K562 (cell line): ENCODE results near the gene FUT4. TPM values are rescaled to one million over a fixed set of nuclear protein-coding genes. Genes with fewer than 3 reads are reported as not detected.

Source experiments
- ATAC-seq: fragments of 200-7000 bp; cut with Tn5 transposase; 3 replicates; pipeline ENCODE4 v1.9.1; 2020; ENCODE audit warnings: moderate library complexity
- BruUV-seq: library from RNA; stranded (reverse); fragments of 400-500 nt; replicated peaks from 2 replicates; lab custom pipeline; 2021; lab: Mats Ljungman, UMichigan
- CTCF ChIA-PET: fragments of 300-600 bp; formaldehyde crosslinking; extraction: SDS; loops from one replicate; lab custom pipeline; 2021; ENCODE audit warnings: low intra/inter-chr PET ratio; lab: Yijun Ruan, JAX
- POLR2A ChIA-PET: fragments of 300-600, 350-650 bp; sonication (Branson Sonifier 250); formaldehyde crosslinking; extraction: SDS; loops from one replicate; lab custom pipeline; 2021; ENCODE audit warnings: antibody characterized with exemption, inconsistent platforms; lab: Yijun Ruan, JAX
- DNase-seq, 4 experiments: peaks; one replicate each; pipeline versions ENCODE4 v3.0.0 to v3.0.0-alpha.2; 2011 to 2018; ENCODE audit warnings: low spot score in 3 of 4, mixed read lengths in 3 of 4; ENCODE audit errors: extremely low read depth in 1 of 4
- FAIRE-seq: peaks from 2 replicates; lab custom pipeline; 2011; peaks lifted over from hg19 to GRCh38; lab: Jason Lieb, UNC
- H2AFZ ChIP-seq: 2 replicates; pipeline ENCODE4 v1.6.0; 2011; ENCODE audit warnings: low read depth, low read length, control low read depth, inconsistent platforms
- H3K27ac ChIP-seq: fragments of 200-600 bp; 3 replicates; pipeline ENCODE4 v1.8.0; 2011; ENCODE audit warnings: low read depth, mild to moderate bottlenecking, control low read depth, inconsistent platforms, low read length, moderate library complexity, mixed read lengths; ENCODE audit errors: extremely low read depth
- H3K27me3 ChIP-seq, 2 experiments: fragments of 300-600 bp in 1 of 2; 2 replicates in 1 of 2; 3 replicates in 1 of 2; pipeline versions ENCODE4 v1.6.0 to v1.8.0; 2011; ENCODE audit warnings: inconsistent platforms in 2 of 2, low read length in 2 of 2, mild to moderate bottlenecking in 1 of 2, mixed read lengths in 1 of 2, moderate library complexity in 1 of 2; ENCODE audit not compliant: control insufficient read depth in 2 of 2, insufficient read depth in 2 of 2
- H3K36me3 ChIP-seq: fragments of 300-600 bp; 3 replicates; pipeline ENCODE4 v1.8.0; 2011; ENCODE audit warnings: mild to moderate bottlenecking, low read length, inconsistent platforms; ENCODE audit not compliant: control insufficient read depth, insufficient read depth
- H3K4me1 ChIP-seq, 2 experiments: fragments of 200-600 bp in 1 of 2; replicated peaks in 1 of 2; 2 replicates in 1 of 2; 3 replicates in 1 of 2; pipeline versions ENCODE4 v1.5.1 to v1.8.0; 2011; ENCODE audit warnings: inconsistent platforms in 2 of 2, low read length in 2 of 2, mild to moderate bottlenecking in 1 of 2, mixed read lengths in 1 of 2, moderate library complexity in 1 of 2; ENCODE audit not compliant: control insufficient read depth in 2 of 2, insufficient read depth in 2 of 2
- H3K4me2 ChIP-seq: 2 replicates; pipeline ENCODE4 v1.6.1; 2011; ENCODE audit warnings: low read length, control low read depth, inconsistent platforms, mixed read lengths; ENCODE audit not compliant: insufficient read depth
- H3K4me3 ChIP-seq: fragments of 200-600 bp; sonication (generic), shearing (Covaris generic); 2 replicates; pipeline ENCODE4 v1.5.1; 2016; ENCODE audit warnings: control low read depth, inconsistent platforms
- H3K79me2 ChIP-seq: fragments of 200-600 bp; 3 replicates; pipeline ENCODE4 v1.8.0; 2011; ENCODE audit warnings: low read length, inconsistent platforms; ENCODE audit not compliant: control insufficient read depth, insufficient read depth
- H3K9ac ChIP-seq, 2 experiments: 2 replicates each; pipeline versions ENCODE4 v1.6.0 to v1.6.1; 2011; ENCODE audit warnings: low read depth in 2 of 2, low read length in 2 of 2, control low read depth in 1 of 2, inconsistent platforms in 1 of 2, mild to moderate bottlenecking in 1 of 2, mixed read lengths in 1 of 2; ENCODE audit not compliant: insufficient read depth in 1 of 2
- H3K9me1 ChIP-seq: one replicate; pipeline ENCODE4 v1.6.0; 2011; ENCODE audit warnings: inconsistent platforms, mild to moderate bottlenecking, low read length, moderate library complexity; ENCODE audit not compliant: control insufficient read depth, insufficient read depth
- H3K9me3 ChIP-seq: replicated peaks from 2 replicates; pipeline ENCODE4 v1.5.1; 2011; ENCODE audit warnings: low read depth, low read length, inconsistent platforms; ENCODE audit not compliant: control insufficient read depth, insufficient read depth
- H4K20me1 ChIP-seq: replicated peaks from 2 replicates; pipeline ENCODE4 v1.6.1; 2011; ENCODE audit warnings: low read length, inconsistent platforms, mixed read lengths; ENCODE audit not compliant: control insufficient read depth, insufficient read depth
- NCOA1 ChIP-seq: fragments of 450-650 bp; IDR thresholded peaks from 2 replicates; pipeline ENCODE4 v1.6.1; 2016; ENCODE audit warnings: low read depth
- NR3C1 ChIP-seq: sonication (generic); formaldehyde crosslinking; IDR thresholded peaks from 2 replicates; pipeline ENCODE4 v1.8.1; 2022; ENCODE audit warnings: missing genetic modification reagents
- POLR2B ChIP-seq: fragments of 450-650 bp; IDR thresholded peaks from 2 replicates; pipeline ENCODE4 v1.6.1; 2018; ENCODE audit warnings: low read depth; ENCODE audit not compliant: partially characterized antibody
- POLR2G ChIP-seq: fragments of 200-400 bp; formaldehyde crosslinking; IDR thresholded peaks from 2 replicates; pipeline ENCODE4 v1.6.1; 2017; ENCODE audit warnings: low read depth, mild to moderate bottlenecking, antibody characterized with exemption, low read length, moderate library complexity
- RBM14 ChIP-seq: fragments of 200-400 bp; formaldehyde crosslinking; IDR thresholded peaks from 2 replicates; pipeline ENCODE4 v1.6.1; 2018; ENCODE audit warnings: low read depth, mild to moderate bottlenecking, low read length, moderate library complexity, borderline replicate concordance; ENCODE audit not compliant: insufficient read depth
- TARDBP ChIP-seq: fragments of 450-650 bp; IDR thresholded peaks from 2 replicates; pipeline ENCODE4 v1.6.1; 2016
- ZNF282 ChIP-seq: sonication (generic); formaldehyde crosslinking; IDR thresholded peaks from 2 replicates; pipeline ENCODE4 v1.8.1; 2023; ENCODE audit warnings: missing genetic modification reagents
- ZZZ3 ChIP-seq: fragments of 450-650 bp; IDR thresholded peaks from 2 replicates; pipeline ENCODE4 v1.6.1; 2016; ENCODE audit warnings: antibody characterized with exemption, mild to moderate bottlenecking, moderate library complexity
- WGBS: fragments of 100-300 bp; shearing (Covaris generic); methylation state at CpG from one replicate; pipeline ENCODE4 v1.1.6; 2016; ENCODE audit warnings: low coverage, mixed read lengths; ENCODE audit not compliant: insufficient coverage; ENCODE audit errors: missing lambda C conversion rate; 5-methylcytosine and 5-hydroxymethylcytosine counted together
- in situ Hi-C: fragments of 300-500 bp; cut with MboI; formaldehyde crosslinking; loops from 4 replicates; pipeline ENCODE4 v1.15.0; 2018; ENCODE audit warnings: inconsistent platforms, mixed read lengths
- intact Hi-C: fragments of 100-400 bp; cut with micrococcal nuclease; formaldehyde crosslinking; loops from 2 replicates; pipeline ENCODE4 v1.14.2; 2022
- polyA plus RNA-seq, 8 experiments: library from polyadenylated mRNA; depleted of rRNA in 4 of 8; stranded (reverse) in 5 of 8; unstranded in 3 of 8; fragments of >200 nt; fragmentation: Nextera tagmentation in 2 of 8; fragmentation: Illumina TruSeq in 1 of 8; extraction: Ambion mirVana in 2 of 8; extraction: Trizol in 1 of 8; gene quantifications; 2 replicates each; pipeline versions ENCODE4 v1.2.1 to v1.2.3, GENCODE V29; 2011 to 2014; ENCODE audit warnings: inconsistent platforms in 1 of 8, missing spikeins in 1 of 8
- total RNA-seq, 7 experiments: library from RNA; depleted of rRNA in 6 of 7; stranded (reverse); fragments of >200 nt in 6 of 7; fragmentation: Illumina TruSeq in 2 of 7; extraction: Trizol in 2 of 7; gene quantifications; 2 replicates each; pipeline versions ENCODE4 v1.2.1 to v1.2.3, GENCODE V29; 2011 to 2021; ENCODE audit warnings: low replicate concordance in 1 of 7
- TF ChIP-seq, protein P1 (sequence below): fragments of 450-650 bp; IDR thresholded peaks from 2 replicates; pipeline ENCODE4 v1.6.1; 2016
- TF ChIP-seq, protein P2 (sequence below), 2 experiments: fragments of 450-650 bp in 1 of 2; IDR thresholded peaks; 2 replicates each; pipeline ENCODE4 v1.6.1; 2011 to 2017; ENCODE audit warnings: low read depth in 2 of 2, antibody characterized with exemption in 1 of 2, borderline replicate concordance in 1 of 2, low read length in 1 of 2, mild to moderate bottlenecking in 1 of 2, mixed read lengths in 1 of 2; ENCODE audit not compliant: control insufficient read depth in 1 of 2
- TF ChIP-seq, protein P3 (sequence below): fragments of 450-650 bp; IDR thresholded peaks from 2 replicates; pipeline ENCODE4 v1.6.1; 2016; ENCODE audit warnings: borderline replicate concordance
- TF ChIP-seq, protein P4 (sequence below): fragments of 450-650 bp; formaldehyde crosslinking; conservative IDR thresholded peaks from 2 replicates; pipeline ENCODE4 v1.4.0; 2022; ENCODE audit warnings: mild to moderate bottlenecking, missing genetic modification characterization

The FUT4 gene
- total and polyA plus RNA-seq, 9 of the 15 experiments (the other 6 are each of a cell fraction or from before 2014, with no cell fraction given), result 1.1 to 8.9 (median 5.5) TPM

DNA sequence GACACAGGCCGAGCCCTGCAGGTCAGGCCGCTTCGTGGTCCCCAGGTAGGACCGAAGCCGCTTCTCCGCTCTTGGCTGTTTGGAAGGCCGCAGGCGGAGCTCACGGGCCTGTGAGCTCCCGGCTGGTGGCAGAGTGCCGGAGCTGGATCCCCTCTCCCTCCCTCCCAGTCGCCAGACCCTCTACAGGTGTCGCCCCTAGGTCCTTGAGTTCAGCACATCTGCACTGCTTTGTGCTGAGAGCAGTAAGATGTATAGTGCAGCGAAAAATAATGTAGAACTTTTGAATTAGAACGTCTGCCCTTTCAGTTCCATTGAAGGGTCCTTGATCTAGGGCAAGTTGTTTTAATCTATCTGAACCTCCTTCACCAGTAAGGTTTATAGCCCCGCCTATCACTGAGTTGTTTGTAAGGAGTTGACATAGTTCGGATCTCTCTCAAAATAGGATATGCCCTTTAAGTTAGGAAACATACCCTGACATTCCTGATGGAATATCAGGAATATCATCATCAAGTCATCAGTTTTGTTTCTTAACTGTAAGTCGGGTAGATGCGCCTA lies 49.5 kb upstream of the FUT4 start:
- ATAC-seq (peak; percentile 85), FAIRE-seq (no peak)
- TF ChIP-seq NR3C1 (CRISPR knock-in tag), result no peak
- TF ChIP-seq RBM14, result no peak
- TF ChIP-seq ZNF282 (CRISPR knock-in tag), result no peak
- TF ChIP-seq, protein P1, sequence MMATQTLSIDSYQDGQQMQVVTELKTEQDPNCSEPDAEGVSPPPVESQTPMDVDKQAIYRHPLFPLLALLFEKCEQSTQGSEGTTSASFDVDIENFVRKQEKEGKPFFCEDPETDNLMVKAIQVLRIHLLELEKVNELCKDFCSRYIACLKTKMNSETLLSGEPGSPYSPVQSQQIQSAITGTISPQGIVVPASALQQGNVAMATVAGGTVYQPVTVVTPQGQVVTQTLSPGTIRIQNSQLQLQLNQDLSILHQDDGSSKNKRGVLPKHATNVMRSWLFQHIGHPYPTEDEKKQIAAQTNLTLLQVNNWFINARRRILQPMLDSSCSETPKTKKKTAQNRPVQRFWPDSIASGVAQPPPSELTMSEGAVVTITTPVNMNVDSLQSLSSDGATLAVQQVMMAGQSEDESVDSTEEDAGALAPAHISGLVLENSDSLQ, result no peak
- TF ChIP-seq, protein P2, sequence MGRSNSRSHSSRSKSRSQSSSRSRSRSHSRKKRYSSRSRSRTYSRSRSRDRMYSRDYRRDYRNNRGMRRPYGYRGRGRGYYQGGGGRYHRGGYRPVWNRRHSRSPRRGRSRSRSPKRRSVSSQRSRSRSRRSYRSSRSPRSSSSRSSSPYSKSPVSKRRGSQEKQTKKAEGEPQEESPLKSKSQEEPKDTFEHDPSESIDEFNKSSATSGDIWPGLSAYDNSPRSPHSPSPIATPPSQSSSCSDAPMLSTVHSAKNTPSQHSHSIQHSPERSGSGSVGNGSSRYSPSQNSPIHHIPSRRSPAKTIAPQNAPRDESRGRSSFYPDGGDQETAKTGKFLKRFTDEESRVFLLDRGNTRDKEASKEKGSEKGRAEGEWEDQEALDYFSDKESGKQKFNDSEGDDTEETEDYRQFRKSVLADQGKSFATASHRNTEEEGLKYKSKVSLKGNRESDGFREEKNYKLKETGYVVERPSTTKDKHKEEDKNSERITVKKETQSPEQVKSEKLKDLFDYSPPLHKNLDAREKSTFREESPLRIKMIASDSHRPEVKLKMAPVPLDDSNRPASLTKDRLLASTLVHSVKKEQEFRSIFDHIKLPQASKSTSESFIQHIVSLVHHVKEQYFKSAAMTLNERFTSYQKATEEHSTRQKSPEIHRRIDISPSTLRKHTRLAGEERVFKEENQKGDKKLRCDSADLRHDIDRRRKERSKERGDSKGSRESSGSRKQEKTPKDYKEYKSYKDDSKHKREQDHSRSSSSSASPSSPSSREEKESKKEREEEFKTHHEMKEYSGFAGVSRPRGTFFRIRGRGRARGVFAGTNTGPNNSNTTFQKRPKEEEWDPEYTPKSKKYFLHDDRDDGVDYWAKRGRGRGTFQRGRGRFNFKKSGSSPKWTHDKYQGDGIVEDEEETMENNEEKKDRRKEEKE (IDR thresholded peaks at IDR 0.05; ENCODE audit: borderline replicate concordance in 1 of 2, control insufficient read depth in 1 of 2, low read depth in 2 of 2, low read length in 1 of 2), result no peak; a peak in 1 of 4 replicates
- no peak for TF ChIP-seq ZZZ3
- TF ChIP-seq TARDBP, result no peak
- no peak for TF ChIP-seq POLR2B
- no peak for TF ChIP-seq NCOA1
- TF ChIP-seq POLR2G, result peak; percentile 72
- TF ChIP-seq, protein P3, sequence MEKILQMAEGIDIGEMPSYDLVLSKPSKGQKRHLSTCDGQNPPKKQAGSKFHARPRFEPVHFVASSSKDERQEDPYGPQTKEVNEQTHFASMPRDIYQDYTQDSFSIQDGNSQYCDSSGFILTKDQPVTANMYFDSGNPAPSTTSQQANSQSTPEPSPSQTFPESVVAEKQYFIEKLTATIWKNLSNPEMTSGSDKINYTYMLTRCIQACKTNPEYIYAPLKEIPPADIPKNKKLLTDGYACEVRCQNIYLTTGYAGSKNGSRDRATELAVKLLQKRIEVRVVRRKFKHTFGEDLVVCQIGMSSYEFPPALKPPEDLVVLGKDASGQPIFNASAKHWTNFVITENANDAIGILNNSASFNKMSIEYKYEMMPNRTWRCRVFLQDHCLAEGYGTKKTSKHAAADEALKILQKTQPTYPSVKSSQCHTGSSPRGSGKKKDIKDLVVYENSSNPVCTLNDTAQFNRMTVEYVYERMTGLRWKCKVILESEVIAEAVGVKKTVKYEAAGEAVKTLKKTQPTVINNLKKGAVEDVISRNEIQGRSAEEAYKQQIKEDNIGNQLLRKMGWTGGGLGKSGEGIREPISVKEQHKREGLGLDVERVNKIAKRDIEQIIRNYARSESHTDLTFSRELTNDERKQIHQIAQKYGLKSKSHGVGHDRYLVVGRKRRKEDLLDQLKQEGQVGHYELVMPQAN, result peak; percentile 76; the same call in 1 of the 2 replicates
- TF ChIP-seq, protein P4, sequence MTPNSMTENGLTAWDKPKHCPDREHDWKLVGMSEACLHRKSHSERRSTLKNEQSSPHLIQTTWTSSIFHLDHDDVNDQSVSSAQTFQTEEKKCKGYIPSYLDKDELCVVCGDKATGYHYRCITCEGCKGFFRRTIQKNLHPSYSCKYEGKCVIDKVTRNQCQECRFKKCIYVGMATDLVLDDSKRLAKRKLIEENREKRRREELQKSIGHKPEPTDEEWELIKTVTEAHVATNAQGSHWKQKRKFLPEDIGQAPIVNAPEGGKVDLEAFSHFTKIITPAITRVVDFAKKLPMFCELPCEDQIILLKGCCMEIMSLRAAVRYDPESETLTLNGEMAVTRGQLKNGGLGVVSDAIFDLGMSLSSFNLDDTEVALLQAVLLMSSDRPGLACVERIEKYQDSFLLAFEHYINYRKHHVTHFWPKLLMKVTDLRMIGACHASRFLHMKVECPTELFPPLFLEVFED (CRISPR knock-in tag), result no peak

More for the DNA sequence above, 49.5 kb upstream of the FUT4 start:
- peaks cover 0 to 3% of the 10 kb centered on the region in 2 experiments; a peak in 2 of 5 replicates for H3K4me1 ChIP-seq
- WGBS, result 0% methylated on average over 18 of the region's 19 CpGs
- peak overlapping the region; percentile 74 for H3K4me2 ChIP-seq
- no peaks in the 10 kb centered on the region for H3K9me1 ChIP-seq
- no peaks in the 10 kb centered on the region for H4K20me1 ChIP-seq
- peak overlapping the region; percentile 99 for H2AFZ ChIP-seq
- peak overlapping the region; percentile 78 for H3K4me3 ChIP-seq
- H3K9me3 ChIP-seq, result no peaks in the 10 kb centered on the region
- no peak for DNase-seq
- H3K27me3 ChIP-seq, result no peaks in the 10 kb centered on the region
- H3K36me3 ChIP-seq, result peaks cover 41% of the 10 kb centered on the region
- POLR2A ChIA-PET, result interaction anchor here (0.6 to 1.1 kb wide), 6 partner anchors 14 to 395 kb away, joined by 3 to 4 read pairs (median 3); partner anchors contain the start of gene C11orf97
- H3K79me2 ChIP-seq, result peaks cover 48% of the 10 kb centered on the region
- CTCF ChIA-PET, result no interaction called here
- BruUV-seq, result TSS peak; percentile 60
- intact Hi-C loops (loop anchor here (5.0 kb wide), 1 partner anchor 322 kb away; no protein-coding TSS in a partner anchor), in situ Hi-C loops (loop anchor here (10.0 kb wide), 1 partner anchor 319 kb away; no protein-coding TSS in a partner anchor)
- peak overlapping the region; percentile 95 to 97 for H3K9ac ChIP-seq
- peak overlapping the region; percentile 78 for H3K27ac ChIP-seq
